Glutamatergic neuron (in vitro differentiated cells): ENCODE measurements around the gene KRTAP4-1. TPM values are rescaled to one million over a fixed set of nuclear protein-coding genes. Genes with fewer than 3 reads are reported as not detected.
A peak's percentile ranks its signal among the peaks of the same experiment; 100 is the strongest.
"Not testable (repeated sequence)": the region's sequence is repeated elsewhere in the genome, so short reads cannot be mapped to it uniquely, and the experiment has no call there.

Source experiments
- DNase-seq: peaks from one replicate; pipeline ENCODE4 v3.0.0; 2022
- H3K27ac Mint-ChIP-seq: one replicate; pipeline ENCODE4 v1.8.0; 2020; ENCODE audit warnings: mild to moderate bottlenecking, mixed read lengths, inconsistent platforms; ENCODE audit not compliant: unreplicated experiment
- H3K27me3 Mint-ChIP-seq: one replicate; pipeline ENCODE4 v1.8.0; 2020; ENCODE audit warnings: mild to moderate bottlenecking, moderate library complexity, mixed read lengths, inconsistent platforms; ENCODE audit not compliant: unreplicated experiment
- H3K36me3 Mint-ChIP-seq: one replicate; pipeline ENCODE4 v1.8.0; 2020; ENCODE audit warnings: mild to moderate bottlenecking, mixed read lengths, inconsistent platforms; ENCODE audit not compliant: unreplicated experiment
- H3K4me1 Mint-ChIP-seq: one replicate; pipeline ENCODE4 v1.8.0; 2020; ENCODE audit warnings: mild to moderate bottlenecking, low read depth, mixed read lengths, inconsistent platforms; ENCODE audit not compliant: unreplicated experiment
- H3K4me3 Mint-ChIP-seq: one replicate; pipeline ENCODE4 v1.8.0; 2020; ENCODE audit warnings: mild to moderate bottlenecking, mixed read lengths, inconsistent platforms; ENCODE audit not compliant: unreplicated experiment
- H3K9me3 Mint-ChIP-seq: one replicate; pipeline ENCODE4 v1.8.0; 2020; ENCODE audit warnings: mild to moderate bottlenecking, moderate library complexity, mixed read lengths, inconsistent platforms; ENCODE audit not compliant: unreplicated experiment
- CTCF ChIP-seq: fragments of 200-600 bp; sonication (generic); IDR thresholded peaks from one replicate; pipeline ENCODE4 v1.5.0; 2021; ENCODE audit not compliant: partially characterized antibody, unreplicated experiment
- long read RNA-seq: library from polyadenylated mRNA; unstranded; transcript quantifications from one replicate; pipeline ENCODE4 v2.0.0, GENCODE V29; 2020; ENCODE audit not compliant: unreplicated experiment
- total RNA-seq: library from RNA; stranded (reverse); fragmentation: NEBNext Ultra II Directional; extraction: Animal tissue kit (Norgen Biotek cat#: 25700); gene quantifications from one replicate; pipeline ENCODE4 v1.2.1, GENCODE V29; 2021; ENCODE audit not compliant: unreplicated experiment

KRTAP4-1 gene
- not detected for total RNA-seq
- long read RNA-seq, result 0 reads

- no peaks in the 10 kb centered on the region for H3K36me3 Mint-ChIP-seq
- H3K4me1 Mint-ChIP-seq, result no peaks in the 10 kb centered on the region
- H3K4me3 Mint-ChIP-seq, result no peak within 1 kb of the TSS
- peaks cover 12% of the 10 kb centered on the region for H3K9me3 Mint-ChIP-seq
- H3K27ac Mint-ChIP-seq, result peak within 1 kb of the TSS; percentile 68
- TF ChIP-seq CTCF, result no peak
- peak; percentile 31 for DNase-seq
- peaks cover 6% of the 10 kb centered on the region for H3K27me3 Mint-ChIP-seq
Observed at GRCh38 chr17:41184480-41184961, at the start of gene KRTAP4-1. Gene KRTAP4-1, minus strand, starts transcription at chr17:41184911. Its CDS starts 57 bp downstream, at chr17:41184854.

- peak within 1 kb of the TSS; percentile 24 for H3K27ac Mint-ChIP-seq
- not testable (repeated sequence) for H3K9me3 Mint-ChIP-seq, H3K36me3 Mint-ChIP-seq, H3K27me3 Mint-ChIP-seq, DNase-seq, H3K4me3 Mint-ChIP-seq, H3K4me1 Mint-ChIP-seq
Observed at GRCh38 chr17:41232399-41233105, 47.8 kb upstream of the KRTAP4-1 start, which contains the start of gene KRTAP9-3. Gene KRTAP9-3, plus strand, starts transcription at chr17:41232449. Its CDS starts 53 bp downstream, at chr17:41232502.

DNA sequence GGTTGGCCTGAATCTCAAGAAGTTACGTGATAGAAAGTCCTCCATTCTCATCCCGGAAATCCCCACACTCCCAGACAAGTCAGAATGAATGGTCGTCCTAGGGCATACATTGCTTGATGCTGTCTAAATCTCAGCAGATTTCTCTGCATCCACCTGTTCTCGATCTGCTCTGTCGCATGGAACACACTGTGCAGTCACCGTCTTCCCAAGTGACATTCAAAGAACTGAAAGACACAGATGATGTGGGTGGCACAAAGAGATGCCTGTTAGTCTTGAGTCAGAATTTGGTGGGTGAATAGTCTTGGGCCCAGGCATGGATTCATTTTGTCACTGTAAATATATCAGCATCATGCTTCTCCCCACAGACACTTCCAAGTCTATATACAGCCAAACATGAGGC is 47.0 kb upstream of the KRTAP4-1 start:
- no peaks in the 10 kb centered on the region for H3K36me3 Mint-ChIP-seq
- peaks cover 4% of the 10 kb centered on the region for H3K9me3 Mint-ChIP-seq
- no peak for TF ChIP-seq CTCF
- H3K4me3 Mint-ChIP-seq, result no peak overlapping the region
- no peak overlapping the region for H3K27ac Mint-ChIP-seq
- H3K4me1 Mint-ChIP-seq, result peaks cover 3% of the 10 kb centered on the region
- H3K27me3 Mint-ChIP-seq, result no peaks in the 10 kb centered on the region
- no peak for DNase-seq

GRCh38 chr17:41230094-41230493 is 45.4 kb upstream of the KRTAP4-1 start:
- Mint-ChIP-seq H3K4me1 (peaks cover 3% of the 10 kb centered on the region), H3K9me3 (peaks cover 4% of the 10 kb centered on the region), H3K36me3 (no peaks in the 10 kb centered on the region), H3K4me3 (no peak overlapping the region), H3K27me3 (no peaks in the 10 kb centered on the region), H3K27ac (no peak overlapping the region)
- TF ChIP-seq CTCF, result no peak
- no peak for DNase-seq

DNA sequence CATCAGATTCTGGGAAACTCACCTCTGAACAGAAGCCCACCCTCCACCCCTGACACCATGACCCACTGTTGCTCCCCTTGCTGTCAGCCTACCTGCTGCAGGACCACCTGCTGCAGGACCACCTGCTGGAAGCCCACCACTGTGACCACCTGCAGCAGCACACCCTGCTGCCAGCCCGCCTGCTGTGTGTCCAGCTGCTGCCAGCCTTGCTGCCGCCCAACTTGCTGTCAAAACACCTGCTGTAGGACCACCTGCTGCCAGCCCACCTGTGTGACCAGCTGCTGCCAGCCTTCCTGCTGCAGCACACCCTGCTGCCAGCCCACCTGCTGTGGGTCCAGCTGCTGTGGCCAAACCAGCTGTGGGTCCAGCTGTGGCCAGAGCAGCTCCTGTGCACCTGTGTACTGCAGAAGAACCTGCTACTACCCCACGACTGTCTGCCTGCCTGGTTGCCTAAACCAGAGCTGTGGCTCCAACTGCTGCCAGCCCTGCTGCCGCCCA is 41.9 kb upstream of the KRTAP4-1 start, which contains the start of gene KRTAP9-2:
Gene KRTAP9-2, plus strand, starts transcription at position 51 of the 498 bp plus-strand sequence. Its CDS starts 7 bp downstream, at position 58.
- H3K4me3 Mint-ChIP-seq, H3K36me3 Mint-ChIP-seq, H3K27ac Mint-ChIP-seq, DNase-seq, H3K27me3 Mint-ChIP-seq, H3K9me3 Mint-ChIP-seq, H3K4me1 Mint-ChIP-seq: not testable (repeated sequence)

GRCh38 chr17:41226051-41226450 is 41.3 kb upstream of the KRTAP4-1 start:
- H3K27me3 Mint-ChIP-seq, result no peaks in the 10 kb centered on the region
- no peaks in the 10 kb centered on the region for H3K4me1 Mint-ChIP-seq
- no peaks in the 10 kb centered on the region for H3K9me3 Mint-ChIP-seq
- H3K27ac Mint-ChIP-seq, result no peak overlapping the region
- DNase-seq, result no peak
- H3K4me3 Mint-ChIP-seq, result no peak overlapping the region
- no peak for TF ChIP-seq CTCF
- H3K36me3 Mint-ChIP-seq, result no peaks in the 10 kb centered on the region
